Heart left ventricle (tissue), 16 donors: ENCODE data around the gene FMN2. TPM values are rescaled to one million over a fixed set of nuclear protein-coding genes. Genes with fewer than 3 reads are reported as not detected.

ENCODE experiments used
- ATAC-seq, 4 donors: fragments of 200-7000 bp; cut with Tn5 transposase; one replicate each; pipeline ENCODE4 v1.9.1; 2020 to 2022; ENCODE audit warnings: moderate library complexity in 4 of 4, mild to moderate bottlenecking in 3 of 4, moderate number of reproducible peaks in 1 of 4
- DNase-seq, 5 donors: peaks; one replicate each; pipeline ENCODE4 v3.0.0-alpha.2; 2020
- H3K27ac ChIP-seq, 12 donors: fragments of 200-600 bp; sonication (generic) in 4 of 12; one replicate each; pipeline versions ENCODE4 v1.5.0 to v1.8.0; 2016 to 2022; ENCODE audit warnings: mild to moderate bottlenecking in 2 of 12
- H3K27me3 ChIP-seq, 9 donors: fragments of 200-600 bp; sonication (generic) in 2 of 9; one replicate each; pipeline versions ENCODE4 v1.5.1 to v1.8.0; 2016 to 2022; ENCODE audit warnings: mild to moderate bottlenecking in 3 of 9
- H3K36me3 ChIP-seq, 9 donors: fragments of 200-600 bp; sonication (generic) in 2 of 9; one replicate each; pipeline versions ENCODE4 v1.5.0 to v1.8.0; 2018 to 2022; ENCODE audit warnings: mild to moderate bottlenecking in 2 of 9
- H3K4me1 ChIP-seq, 12 donors: fragments of 200-600 bp; sonication (generic) in 4 of 12; one replicate each; pipeline versions ENCODE4 v1.5.0 to v1.8.0; 2016 to 2022; ENCODE audit warnings: mild to moderate bottlenecking in 3 of 12
- H3K4me3 ChIP-seq, 12 donors: fragments of 200-600 bp; sonication (generic) in 4 of 12; one replicate each; pipeline versions ENCODE4 v1.5.0 to v1.8.0; 2017 to 2022; ENCODE audit warnings: mild to moderate bottlenecking in 9 of 12, moderate library complexity in 4 of 12
- H3K9me3 ChIP-seq, 12 donors: fragments of 200-600 bp; sonication (generic) in 4 of 12; one replicate each; pipeline versions ENCODE4 v1.5.0 to v1.8.0; 2016 to 2022; ENCODE audit warnings: mild to moderate bottlenecking in 1 of 12
- CTCF ChIP-seq, 12 donors: fragments of 200-600 bp; sonication (generic) in 4 of 12; IDR thresholded peaks; one replicate each; pipeline versions ENCODE4 v1.5.0 to v1.8.0; 2018 to 2022; ENCODE audit warnings: antibody characterized with exemption in 12 of 12, mild to moderate bottlenecking in 5 of 12
- POLR2A ChIP-seq, 2 donors: fragments of 450-650 bp; IDR thresholded peaks; one replicate each; pipeline ENCODE4 v1.6.1; 2017; ENCODE audit warnings: antibody characterized with exemption in 2 of 2, mild to moderate bottlenecking in 2 of 2, moderate library complexity in 2 of 2
- WGBS, 4 donors: extraction: QIAGEN DNeasy Blood & Tissue Kit in 2 of 4; methylation state at CpG; one replicate each; pipeline versions ENCODE4 v1.1.5 to v1.1.7; 2013 to 2018; 5-methylcytosine and 5-hydroxymethylcytosine counted together
- intact Hi-C, 10 donors: fragments of 100-400 bp; cut with DNase I; formaldehyde crosslinking; loops; one replicate each; pipeline versions ENCODE4 v1.11.1 to v1.14.2; 2022
- polyA plus RNA-seq, 2 donors: library from polyadenylated mRNA; stranded (reverse); fragments of 200-250 nt; gene quantifications; one replicate each; pipeline ENCODE4 v1.2.3, GENCODE V29; 2013
- total RNA-seq, 9 donors: library from RNA; depleted of rRNA in 2 of 9; stranded (reverse); fragments of >200 nt in 2 of 9; fragmentation: NEBNext Ultra II Directional in 3 of 9; extraction: Animal tissue kit (Norgen Biotek cat#: 25700) in 3 of 9; gene quantifications; one replicate each; pipeline versions ENCODE4 v1.1.0 to v1.2.4, GENCODE V29; 2016 to 2023
- donor health status: ischemic (EF 13 %, LVEDD 7.1; RV severe dilation, severe dysfunction).
- donor health status: healthy with polysubstance abuse.
- donor health status: DM: no; HTN: yes; CAD: no.
- donor health status: DM: no; HTN: no; CAD: no.
- donor health status: ischemic (EF 25% LVEDD 6.9; RV normal size, moderate dysfunction).
- donor health status: ischemic (EF 25% LVEDD 5.7; RV mildly dilated, moderate dysfunction).
- donor health status: healthy.
- donor health status: DM: yes; HTN: yes; CAD: no.
- donor health status: ischemic (EF 35%, LVEDD 5.7; RV mildly dilated, moderate dysfunction).
- donor health status: nonischemic (EF 11% LVEDD 7.7; RV severe dilation, severe dysfunction).
- donor health status: DM: yes; HTN: yes; CAD: no.
- donor health status: PGD.
- donor health status: ischemic (EF 29% LVEDD 5.4; RV normal size, mild dysfunction).
- donor health status: nonischemic (EF 23%, LVEDD 6.1; RV moderate dilation, normal function).

FMN2 gene
- total and polyA plus RNA-seq, 11 donors, result 0.11 to 1.9 (median 0.31) TPM; not detected in 8

GRCh38 chr1:240278082-240278481 lies 186.4 kb downstream of the FMN2 start:
- intact Hi-C loops, result no loop called here
- ATAC-seq, result no peak

GRCh38 chr1:240280560-240281322 lies 189.1 kb downstream of the FMN2 start:
- H3K36me3 ChIP-seq, result no peaks in the 10 kb centered on the region
- TF ChIP-seq POLR2A (IDR thresholded peaks at IDR 0.05) (no peak), CTCF (IDR thresholded peaks at IDR 0.05) (no peak)
- 53 to 62% (median 56%) methylated on average over 11 of the region's 11 CpGs for WGBS, 4 donors
- no peaks in the 10 kb centered on the region for H3K4me1 ChIP-seq
- peaks cover 0 to 6% (median 0%) of the 10 kb centered on the region in 12 donors for H3K9me3 ChIP-seq
- H3K27me3 ChIP-seq, result no peaks in the 10 kb centered on the region
- DNase-seq (no peak), ATAC-seq (no peak)
- intact Hi-C loops, result no loop called here
- no peak overlapping the region for H3K4me3 ChIP-seq
- H3K27ac ChIP-seq, result peak overlapping the region in 1 of 12 donors; percentile 1

More at GRCh38 chr1:240278082-240278481, 186.4 kb downstream of the FMN2 start:
- WGBS, 4 donors, result 61 to 75% (median 74%) methylated on average over 6 of the region's 6 CpGs
- no peak for DNase-seq
- TF ChIP-seq POLR2A (IDR thresholded peaks at IDR 0.05) (no peak), CTCF (IDR thresholded peaks at IDR 0.05) (no peak)
- no peaks in the 10 kb centered on the region for H3K4me1 ChIP-seq
- no peak overlapping the region for H3K27ac ChIP-seq
- H3K9me3 ChIP-seq, result no peaks in the 10 kb centered on the region
- no peaks in the 10 kb centered on the region for H3K27me3 ChIP-seq
- H3K36me3 ChIP-seq, result no peaks in the 10 kb centered on the region
- no peak overlapping the region for H3K4me3 ChIP-seq

- H3K4me3 ChIP-seq, result no peak overlapping the region
- H3K27me3 ChIP-seq, result no peaks in the 10 kb centered on the region
- TF ChIP-seq POLR2A (IDR thresholded peaks at IDR 0.05), result no peak
- TF ChIP-seq CTCF (IDR thresholded peaks at IDR 0.05), result no peak
- ATAC-seq (no peak), DNase-seq (no peak)
- no peaks in the 10 kb centered on the region for H3K4me1 ChIP-seq
- peaks cover 0 to 6% (median 0%) of the 10 kb centered on the region in 12 donors for H3K9me3 ChIP-seq
- no peak overlapping the region for H3K27ac ChIP-seq
- 71 to 78% (median 74%) methylated on average over 7 of the region's 7 CpGs for WGBS, 4 donors
- H3K36me3 ChIP-seq, result no peaks in the 10 kb centered on the region
- intact Hi-C loops, result no loop called here
Observed at GRCh38 chr1:240282061-240282830, 190.6 kb downstream of the FMN2 start.
